Glomerular visceral epithelial cell (primary cell): ENCODE results near the gene LRRC3.

Source experiments
- DNase-seq: peaks from one replicate; pipeline ENCODE4 v3.0.0-alpha.2; 2016; ENCODE audit errors: extremely low spot score

The LRRC3 gene

DNA sequence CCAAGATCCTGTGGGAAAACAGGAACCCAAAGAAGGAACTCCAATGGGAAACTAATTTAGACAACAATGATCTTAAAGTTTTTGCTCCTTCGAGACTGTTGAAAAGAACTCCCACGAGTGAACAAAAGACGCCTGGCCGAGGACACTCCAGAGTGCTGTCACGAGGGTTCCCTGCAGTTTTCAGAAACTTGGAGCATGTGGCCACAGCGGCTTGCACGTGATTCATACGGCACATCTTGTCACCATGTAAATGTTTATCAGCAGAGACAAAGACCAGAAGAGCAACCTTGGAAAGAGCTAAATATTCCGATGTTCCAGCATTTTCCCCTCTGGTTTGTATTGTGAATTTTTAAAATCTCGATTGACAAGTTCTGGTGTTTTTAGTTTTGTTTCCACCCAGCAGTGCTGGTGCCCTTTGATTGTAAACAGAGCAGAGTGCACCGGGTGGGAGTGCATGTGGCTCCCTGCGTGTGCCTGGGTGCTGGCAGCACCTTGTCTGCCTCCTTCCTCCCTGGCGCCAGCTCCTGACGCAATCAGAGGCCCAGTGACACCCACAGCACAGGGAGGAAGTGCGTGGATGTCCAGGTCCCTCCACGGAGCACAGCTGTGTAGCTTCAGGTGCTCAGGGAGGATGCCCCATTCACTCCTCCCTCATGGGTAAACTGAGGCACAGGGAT lies 23.0 kb downstream of the LRRC3 start:
- DNase-seq = no peak

DNA sequence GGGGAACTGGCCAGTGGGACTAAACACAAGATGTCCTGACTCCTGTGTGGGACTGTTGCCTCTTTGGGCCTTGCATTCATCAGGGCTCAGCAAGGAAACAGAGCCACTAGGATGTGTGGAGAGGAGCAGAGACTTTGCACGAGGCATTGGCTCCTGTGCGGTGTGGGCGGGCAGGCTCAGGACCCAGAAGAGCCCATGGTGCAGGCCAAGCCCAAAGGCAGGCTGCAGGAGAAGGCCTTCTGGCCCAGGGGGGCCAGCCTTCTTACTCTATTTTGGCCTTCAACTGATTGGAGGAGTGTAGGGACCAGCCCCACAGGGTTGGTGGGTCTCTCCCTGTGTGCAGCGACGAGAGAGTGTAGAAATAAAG lies 23.5 kb downstream of the LRRC3 start:
- DNase-seq = no peak

DNA sequence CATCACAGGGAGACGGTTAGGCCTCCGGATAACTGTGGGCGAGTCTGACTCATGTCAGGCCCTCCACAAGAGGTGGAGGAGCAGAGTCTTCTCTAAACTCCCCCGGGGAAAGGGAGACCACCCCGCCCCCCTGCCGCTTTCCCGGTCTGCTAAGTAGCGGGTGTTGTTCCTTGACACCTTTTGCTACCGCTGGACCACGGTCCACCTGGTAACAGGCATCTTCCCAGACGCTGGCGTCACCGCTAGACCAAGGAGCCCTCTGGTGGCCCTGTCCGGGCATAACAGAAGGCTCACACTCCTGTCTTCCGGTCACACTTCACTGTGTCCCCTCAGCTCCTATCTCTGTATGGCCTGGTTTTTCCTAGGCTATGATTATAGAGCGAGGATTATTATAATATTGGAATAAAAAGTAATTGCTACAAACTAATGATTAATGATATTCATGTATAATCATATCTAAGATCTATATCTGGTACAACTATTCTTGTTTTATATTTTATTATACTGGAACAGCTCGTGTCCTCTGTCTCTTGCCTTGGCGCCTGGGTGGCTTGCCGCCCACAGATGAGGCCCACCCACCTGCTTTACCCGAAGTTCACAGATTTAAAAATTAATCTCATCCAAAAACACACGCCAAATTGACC lies 24.4 kb downstream of the LRRC3 start:
- DNase-seq = peak; percentile 32

DNA sequence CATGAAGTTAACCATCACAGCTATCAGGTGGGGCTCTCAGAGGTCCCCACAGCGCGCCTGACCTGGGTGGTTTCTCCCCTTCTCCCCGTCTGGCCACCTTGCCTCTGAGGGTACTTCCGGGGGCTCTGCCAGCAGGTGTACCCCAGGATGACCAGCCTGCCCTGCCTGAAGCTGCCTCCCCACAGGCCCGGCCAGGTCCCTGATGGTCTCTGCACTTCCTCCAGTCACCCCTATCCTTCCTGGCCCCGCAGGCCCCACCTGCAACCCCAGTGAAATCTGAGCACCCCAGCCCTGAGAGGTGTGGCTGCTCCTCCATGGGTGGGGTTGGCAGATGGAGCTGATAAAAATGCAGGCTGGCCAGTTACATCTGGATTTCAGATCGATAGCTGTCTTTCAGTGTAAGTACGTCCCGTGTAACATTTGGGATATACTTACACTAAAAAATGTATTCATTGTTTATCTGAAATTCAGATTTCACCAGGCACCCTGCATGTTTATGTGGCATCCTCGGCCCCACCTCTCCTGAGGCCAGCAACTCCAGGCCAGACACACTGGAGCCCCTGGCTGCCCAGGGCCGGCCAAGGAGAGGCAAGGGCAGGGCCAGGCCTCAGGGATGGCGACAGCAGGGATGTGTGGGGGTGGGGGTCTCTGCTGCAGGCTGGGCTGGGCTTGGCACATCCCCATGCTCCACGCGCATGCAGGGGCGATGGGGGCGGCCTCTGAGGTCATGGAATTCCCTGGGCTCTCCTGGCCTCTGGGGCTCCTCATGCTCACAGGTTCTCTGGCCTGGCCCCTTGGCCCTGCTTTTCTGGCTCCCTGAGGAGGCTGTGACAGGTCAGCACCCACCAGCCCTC lies 25.1 kb downstream of the LRRC3 start:
- no peak for DNase-seq

DNA sequence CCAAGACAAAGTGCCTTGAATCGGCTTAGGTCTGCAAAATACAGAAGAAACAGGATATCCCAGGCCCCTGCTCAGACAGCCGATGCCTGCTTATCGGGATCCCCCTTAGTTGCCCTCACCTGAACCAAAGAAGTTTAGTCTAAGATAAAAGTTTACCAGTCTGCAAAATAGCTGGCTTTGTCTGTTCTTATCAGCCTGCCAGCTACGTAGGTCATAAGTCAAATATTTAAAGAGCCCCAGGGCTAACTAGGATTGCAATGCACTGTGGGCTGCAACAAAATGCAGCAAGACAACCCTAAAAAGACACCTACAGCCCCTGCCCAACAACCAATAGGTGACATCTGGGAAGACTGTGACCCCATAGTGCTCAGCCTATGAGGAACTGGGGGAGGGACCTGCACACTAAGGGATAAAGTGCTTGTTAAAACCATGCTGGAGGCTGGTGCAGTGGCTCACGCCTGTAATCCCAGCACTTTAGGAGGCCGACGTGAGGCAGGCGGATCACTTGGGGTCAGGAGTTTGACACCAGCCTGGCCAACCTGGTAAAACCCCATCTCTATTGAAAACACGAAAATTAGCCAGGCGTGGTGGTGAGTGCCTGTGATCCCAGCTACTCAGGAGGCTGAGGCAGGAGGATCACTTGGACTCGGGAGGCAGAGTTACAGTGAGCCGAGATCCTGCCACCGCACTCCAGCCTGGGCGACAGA lies 27.4 kb downstream of the LRRC3 start:
- no peak for DNase-seq

DNA sequence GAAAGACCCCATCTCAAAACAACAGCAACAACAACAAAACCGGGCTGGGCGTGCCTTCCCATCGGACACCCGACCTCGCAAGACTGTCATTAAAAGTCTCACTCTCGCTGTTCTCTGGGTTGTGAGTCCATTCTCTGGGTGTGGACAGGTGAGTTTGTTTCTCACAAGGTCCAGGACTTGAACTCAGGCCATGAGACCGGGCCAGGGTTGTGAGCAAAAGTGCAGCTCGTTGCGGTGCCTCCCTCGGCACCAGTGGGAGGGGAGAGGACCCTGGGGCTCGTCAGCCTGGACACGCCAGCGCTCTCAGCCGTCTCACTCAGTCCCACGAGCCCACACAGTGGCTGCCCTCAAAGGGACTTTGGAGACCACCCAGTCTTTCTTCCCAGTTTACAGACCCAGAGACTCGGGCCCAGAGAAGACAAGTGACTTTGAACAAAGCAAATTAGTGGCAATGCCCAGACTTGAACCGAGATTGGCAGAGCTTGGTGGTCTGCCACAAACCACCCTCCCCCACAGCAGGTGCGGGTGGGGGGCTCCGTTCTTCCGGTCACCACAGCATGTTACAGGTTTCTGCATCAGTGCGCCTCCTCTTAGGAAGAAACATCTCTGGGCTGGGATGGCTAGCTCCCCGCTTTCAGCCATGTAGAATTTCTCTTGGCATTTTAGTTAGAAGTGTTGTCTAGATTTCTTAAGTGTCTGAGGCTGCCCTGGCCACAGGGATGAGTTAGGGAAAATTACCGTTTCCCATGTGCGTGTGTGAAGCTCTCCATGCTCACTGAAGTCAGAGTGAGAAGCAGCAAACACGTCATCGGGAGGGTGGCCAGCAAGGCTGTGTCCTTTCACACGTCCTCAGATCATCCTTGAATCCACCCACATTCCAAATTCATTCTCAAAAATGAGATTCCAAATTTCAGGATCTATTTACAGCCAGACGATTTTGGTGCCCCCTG lies 28.3 kb downstream of the LRRC3 start:
- DNase-seq = no peak

DNA sequence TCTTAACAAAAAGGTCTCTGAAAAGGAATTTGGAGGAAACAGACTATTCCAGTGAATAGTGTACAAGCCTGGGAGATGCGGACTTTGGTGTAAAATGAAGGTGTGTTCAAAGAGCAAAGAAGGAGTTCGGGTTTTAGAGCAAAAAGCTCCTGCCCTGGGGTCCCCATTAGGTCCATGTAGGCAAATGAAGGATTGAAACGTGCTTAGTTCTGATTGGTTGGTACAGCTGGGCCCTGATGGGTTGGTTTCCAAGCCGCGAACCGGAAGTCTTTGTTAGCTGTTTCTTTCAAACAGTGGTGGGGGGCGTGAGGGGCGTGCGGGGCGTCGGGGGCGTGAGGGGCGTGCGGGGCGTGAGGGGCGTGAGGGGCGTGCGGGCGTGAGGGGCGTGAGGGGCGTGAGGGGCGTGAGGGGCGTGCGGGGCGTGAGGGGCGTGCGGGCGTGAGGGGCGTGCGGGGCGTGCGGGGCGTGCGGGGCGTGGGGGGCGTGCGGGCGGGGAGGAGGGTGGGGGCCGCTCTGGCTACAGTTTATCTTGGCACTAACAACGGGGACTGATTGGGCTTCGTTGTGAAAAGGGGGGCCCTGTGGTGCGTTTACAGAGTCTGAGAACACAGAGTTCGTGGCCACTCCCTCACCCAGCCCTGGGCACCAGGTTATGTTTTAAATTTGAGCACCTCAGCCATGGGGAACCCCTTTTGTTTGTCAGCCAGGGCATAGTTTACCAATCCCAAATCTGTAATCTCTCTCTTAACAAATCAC lies 29.4 kb downstream of the LRRC3 start:
- DNase-seq = no peak

DNA sequence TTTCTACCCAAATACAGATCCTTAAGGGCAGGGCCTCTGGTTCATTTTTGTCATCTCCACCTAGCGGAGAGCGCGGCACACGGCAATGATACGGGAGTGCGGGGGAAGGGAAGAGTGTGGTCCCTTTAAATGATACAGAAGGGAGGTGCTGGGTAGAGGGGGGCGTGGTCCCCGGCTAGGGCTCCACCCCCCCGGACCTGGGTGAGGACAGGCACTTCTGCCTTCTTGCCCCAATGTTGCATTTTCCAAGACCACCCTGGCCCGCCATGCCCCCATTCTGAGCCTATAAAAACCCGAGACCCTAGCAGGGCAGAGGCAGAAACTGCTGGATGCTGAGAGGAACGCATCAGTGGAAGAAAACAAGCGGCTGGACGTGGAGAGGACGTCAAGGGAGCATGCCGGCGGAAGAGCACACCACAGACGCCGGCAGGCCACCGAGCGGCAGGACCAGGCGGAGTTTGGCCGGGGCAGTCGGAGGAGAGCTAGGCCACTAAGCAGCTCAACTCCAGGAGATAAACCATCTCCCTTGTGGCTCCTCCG lies 30.0 kb downstream of the LRRC3 start:
- no peak for DNase-seq

DNA sequence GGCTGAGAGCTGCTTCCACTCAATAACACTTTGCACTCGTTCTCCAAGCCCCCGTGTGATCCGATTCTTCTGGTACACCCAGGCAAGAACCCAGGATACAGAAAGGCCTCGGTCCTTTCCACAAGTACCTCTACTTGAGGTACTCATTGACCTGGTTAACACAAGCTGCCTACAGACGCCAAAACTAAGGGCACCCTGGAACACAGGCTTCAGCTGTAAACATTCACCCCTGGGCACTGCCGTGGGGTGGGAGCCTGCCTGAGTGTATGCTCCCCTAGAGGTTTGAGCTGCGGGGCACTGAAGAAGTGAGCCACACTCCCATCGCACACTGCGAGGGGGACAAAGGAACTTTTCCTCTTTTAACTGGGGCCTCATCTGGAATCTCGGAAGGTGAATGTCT lies 30.5 kb downstream of the LRRC3 start:
- no peak for DNase-seq

DNA sequence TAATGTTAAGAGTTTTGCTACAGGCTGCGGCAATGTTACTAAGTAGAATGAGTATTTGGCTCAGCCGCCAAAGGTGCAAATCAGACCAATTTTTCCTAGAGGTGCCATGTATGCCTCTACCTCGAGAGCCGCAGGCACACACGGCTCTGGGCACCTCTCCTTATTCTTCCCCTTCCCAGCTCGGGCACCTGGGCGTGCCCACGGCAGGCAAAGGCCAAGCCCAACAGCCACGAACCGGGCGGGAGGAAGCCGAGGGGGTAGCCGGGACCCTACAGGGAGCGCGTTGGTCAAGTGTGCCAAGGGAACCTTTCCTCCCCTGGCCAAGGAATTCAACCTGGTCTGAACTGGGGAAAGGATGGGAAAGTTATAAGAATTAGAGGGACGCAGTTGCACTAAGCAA lies 31.0 kb downstream of the LRRC3 start:
- no peak for DNase-seq

DNA sequence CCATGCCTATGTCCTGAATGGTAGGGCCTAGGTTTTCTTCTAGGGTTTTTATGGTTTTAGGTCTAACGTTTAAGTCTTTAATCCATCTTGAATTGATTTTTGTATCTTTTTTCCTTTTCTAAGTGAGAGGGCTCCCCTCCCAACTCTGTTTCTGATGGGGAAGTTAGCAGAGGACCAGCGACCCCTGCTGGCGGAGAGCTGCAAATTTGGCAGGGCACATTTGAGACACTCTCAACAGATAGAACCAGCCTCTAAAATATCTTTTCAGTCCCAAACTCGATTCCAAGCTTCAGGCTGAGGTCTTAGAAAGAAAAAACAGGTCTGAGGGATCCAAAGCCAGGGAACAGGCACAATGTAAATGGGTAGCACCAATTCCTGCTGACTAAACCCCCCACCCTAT lies 32.5 kb downstream of the LRRC3 start:
- no peak for DNase-seq

DNA sequence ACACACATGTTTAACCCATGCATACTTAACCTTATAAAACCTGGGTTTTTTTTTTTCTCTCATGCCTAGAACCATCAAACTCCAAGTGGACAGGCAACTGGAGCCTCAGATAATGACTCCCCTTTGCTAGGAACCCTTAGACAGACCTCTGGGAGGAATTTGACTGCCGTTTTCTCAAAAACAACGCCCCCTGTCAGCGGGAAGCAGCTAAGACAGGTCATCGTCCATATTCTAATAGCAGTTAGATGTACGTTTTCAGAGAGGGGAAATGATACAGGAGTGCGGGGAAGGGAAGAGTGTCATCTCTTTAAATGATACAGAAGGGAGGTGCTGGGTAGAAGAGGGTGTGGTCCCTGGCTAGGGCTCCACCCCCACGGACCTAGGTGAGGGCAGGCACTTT lies 34.7 kb downstream of the LRRC3 start:
- no peak for DNase-seq

DNA sequence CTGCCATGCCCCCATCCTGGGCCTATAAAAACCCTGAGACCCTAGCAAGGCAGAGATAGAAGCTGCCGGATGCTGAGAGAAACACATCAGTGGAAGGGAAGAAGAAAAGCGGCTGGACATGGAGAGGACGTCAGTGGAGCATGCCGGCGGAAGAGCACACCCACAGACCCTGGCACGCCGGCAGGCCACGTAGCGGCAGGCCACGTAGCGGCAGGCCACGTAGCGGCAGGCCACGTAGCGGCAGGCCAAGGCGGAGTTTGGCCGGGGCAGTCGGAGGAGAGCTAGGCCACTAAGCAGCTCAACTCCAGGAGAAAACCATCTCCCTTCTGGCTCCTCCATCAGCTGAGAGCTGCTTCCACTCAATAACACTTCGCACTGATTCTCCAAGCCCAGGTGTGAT lies 35.1 kb downstream of the LRRC3 start:
- no peak for DNase-seq

DNA sequence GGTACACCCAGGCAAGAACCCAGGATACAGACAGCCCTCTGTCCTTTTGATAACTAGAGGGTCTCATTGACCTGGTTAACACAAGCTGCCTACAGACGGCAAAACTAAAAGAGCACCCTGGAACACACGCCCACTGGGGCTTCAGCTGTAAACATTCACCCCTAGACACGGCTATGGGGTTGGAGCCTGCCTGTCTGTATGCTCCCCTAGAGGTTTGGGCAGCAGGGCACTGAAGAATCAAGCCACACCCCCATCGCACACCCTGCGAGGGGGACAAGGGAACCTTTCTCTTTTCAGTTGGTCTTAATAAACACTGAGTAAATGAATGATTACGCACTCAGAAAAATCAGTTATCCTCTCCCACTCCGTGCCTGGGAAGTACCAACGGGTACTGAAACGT lies 35.5 kb downstream of the LRRC3 start:
- no peak for DNase-seq

DNA sequence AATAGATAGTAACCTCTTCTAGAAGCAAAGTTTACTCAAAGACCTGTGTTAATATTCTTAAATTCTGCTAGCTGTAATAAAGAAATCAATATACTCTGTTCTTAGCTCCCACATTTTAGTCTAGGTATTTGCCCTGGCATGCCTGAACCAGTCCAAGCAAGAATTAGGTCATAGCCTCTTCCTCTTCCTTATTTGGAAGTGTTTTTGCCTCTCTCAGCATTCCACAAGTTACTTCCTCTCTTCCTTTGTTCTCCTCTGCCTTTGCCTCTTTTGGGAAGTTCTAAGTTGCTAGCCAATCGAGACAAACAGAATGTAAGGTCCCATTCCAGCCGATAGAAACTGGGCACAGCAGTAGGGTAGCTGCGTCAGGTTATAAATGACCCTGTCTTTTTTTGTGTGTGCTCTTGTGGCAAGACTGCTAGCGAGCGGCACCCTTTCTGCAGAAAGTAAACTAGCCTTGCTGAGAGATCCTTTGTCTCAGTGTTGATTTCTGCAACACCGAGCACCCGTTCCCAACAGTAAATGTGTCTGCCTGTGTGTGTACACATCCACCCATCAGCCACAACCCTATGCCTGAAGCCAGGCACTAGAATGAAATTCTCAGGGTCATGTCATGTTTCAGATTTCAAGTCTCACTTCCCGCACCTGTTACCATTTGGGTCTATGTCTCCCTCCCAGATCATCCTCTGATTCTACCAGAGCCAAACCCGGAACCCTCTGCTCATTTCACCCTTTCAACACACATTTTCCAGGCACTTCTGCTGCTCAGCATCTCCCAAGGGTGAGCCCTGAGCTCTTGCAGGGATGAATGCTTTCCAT lies 37.5 kb downstream of the LRRC3 start:
- DNase-seq = no peak

DNA sequence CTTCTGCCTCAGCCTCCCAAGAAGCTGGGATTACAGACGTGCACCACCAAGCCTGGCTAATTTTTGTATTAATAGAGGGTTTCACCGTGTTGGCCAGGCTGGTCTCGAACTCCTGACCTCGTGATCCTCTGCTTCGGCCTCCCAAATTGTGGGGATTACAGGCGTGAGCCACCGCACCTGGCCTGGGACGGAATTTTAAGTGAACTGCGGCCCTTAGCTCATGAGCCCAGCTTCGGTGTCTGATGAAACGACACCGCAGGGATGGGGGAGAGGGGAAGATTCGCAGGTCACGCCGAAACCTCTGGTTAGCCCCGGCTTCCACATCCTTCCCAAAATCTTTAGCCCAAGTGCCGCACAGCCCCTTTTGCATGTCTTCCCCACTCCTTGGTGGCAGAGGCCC lies 39.1 kb downstream of the LRRC3 start:
- DNase-seq = no peak

DNA sequence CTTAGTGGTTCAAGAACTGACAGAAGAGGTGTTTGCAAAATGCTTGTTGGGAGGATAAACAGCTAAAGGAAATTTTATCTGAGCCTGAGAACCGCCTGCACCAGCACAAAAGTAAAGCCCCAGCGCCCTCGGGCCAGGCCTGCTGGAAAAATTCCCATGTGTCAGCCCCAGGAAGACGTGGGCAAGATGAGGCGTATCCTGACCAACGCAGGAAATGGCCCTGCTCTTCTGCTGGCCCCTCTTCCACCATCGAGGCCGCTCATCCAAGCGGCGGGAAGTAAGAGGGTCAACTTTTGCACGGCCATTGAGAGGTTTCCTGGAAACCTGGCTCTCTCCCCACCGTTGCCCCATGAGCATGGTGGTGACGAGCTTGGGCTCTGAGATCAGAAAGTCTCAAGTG lies 39.6 kb downstream of the LRRC3 start:
- no peak for DNase-seq

DNA sequence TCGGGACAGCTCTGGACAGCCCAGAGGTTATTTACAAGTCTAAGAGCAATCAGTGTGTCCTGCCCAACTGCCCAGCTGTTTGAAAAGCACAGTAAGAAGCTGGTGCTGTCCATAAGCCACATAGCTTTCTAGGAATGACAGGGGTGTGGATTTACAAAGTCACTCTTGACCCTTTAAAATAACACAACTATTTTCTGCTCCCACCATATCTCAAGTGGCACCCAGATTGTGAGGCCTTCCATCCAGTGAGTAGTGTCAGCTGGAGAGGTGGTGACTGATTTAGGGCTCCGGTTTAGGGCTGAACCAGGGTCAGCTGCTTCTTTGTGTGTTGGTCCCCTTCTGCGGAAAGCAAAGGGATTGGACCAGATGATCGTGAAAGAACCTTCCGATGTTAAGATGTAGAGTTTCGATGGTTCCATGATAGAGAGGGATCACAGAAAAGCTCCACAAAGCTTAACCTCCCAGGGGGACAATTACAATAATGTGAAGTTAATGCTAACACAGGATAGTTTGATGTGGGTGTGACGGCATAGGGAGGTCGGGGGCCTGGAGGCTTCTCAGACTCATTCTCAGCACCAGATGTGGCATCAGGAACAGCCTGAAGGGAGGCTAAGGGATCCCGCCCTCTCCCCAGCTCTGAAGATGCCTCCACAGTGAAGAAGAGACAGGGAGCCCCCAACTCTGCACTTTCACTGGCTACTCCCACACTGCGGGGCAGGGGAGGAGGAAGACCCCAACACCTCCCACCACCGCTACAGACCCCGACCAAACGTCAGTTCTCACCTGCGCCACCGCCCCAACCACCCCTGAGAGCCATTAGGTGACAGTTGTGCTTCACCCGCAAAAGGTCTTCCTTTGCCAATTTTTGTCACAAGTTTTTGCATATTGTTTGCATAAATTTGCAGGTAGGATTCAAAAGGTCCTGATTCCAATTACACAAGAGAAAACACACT lies 40.6 kb downstream of the LRRC3 start:
- DNase-seq = no peak
